ENCODE results near the gene TUBB3.
"Not testable (repeated sequence)": the region's sequence is repeated elsewhere in the genome, so short reads cannot be mapped to it uniquely, and the experiment has no call there.

Gene TUBB3

GRCh38 chr16:89922884-89923639 lies at the start of gene TUBB3:
Gene TUBB3, plus strand, starts transcription at chr16:89923342. Its CDS starts 60 bp downstream, at chr16:89923402.
- Histone ChIP-seq H3K4me3 (ENCODE audit: low read depth in 1 of 2, low read length in 2 of 2) (peak within 1 kb of the TSS; percentile 56 to 62), H3K27ac (ENCODE audit: low read depth, low read length) (peak within 1 kb of the TSS; percentile 67), H3K9me3 (ENCODE audit: control insufficient read depth in 1 of 2, low read length in 2 of 2) (no peaks in the 10 kb centered on the region), H3K4me1 (ENCODE audit: control insufficient read depth in 1 of 2, insufficient read depth in 2 of 2, low read length in 2 of 2) (peaks cover 11 to 30% of the 10 kb centered on the region in 2 donors), H3K36me3 (ENCODE audit: control insufficient read depth in 1 of 2, insufficient read depth in 2 of 2, low read length in 2 of 2) (no peaks in the 10 kb centered on the region), H3K27me3 (ENCODE audit: control insufficient read depth in 1 of 2, insufficient read depth in 2 of 2, low read length in 2 of 2) (peaks cover 46 to 56% of the 10 kb centered on the region in 2 donors), H3K9ac (ENCODE audit: low read depth in 1 of 2, low read length in 2 of 2) (peak within 1 kb of the TSS in 1 of 2 donors; percentile 56)

DNA sequence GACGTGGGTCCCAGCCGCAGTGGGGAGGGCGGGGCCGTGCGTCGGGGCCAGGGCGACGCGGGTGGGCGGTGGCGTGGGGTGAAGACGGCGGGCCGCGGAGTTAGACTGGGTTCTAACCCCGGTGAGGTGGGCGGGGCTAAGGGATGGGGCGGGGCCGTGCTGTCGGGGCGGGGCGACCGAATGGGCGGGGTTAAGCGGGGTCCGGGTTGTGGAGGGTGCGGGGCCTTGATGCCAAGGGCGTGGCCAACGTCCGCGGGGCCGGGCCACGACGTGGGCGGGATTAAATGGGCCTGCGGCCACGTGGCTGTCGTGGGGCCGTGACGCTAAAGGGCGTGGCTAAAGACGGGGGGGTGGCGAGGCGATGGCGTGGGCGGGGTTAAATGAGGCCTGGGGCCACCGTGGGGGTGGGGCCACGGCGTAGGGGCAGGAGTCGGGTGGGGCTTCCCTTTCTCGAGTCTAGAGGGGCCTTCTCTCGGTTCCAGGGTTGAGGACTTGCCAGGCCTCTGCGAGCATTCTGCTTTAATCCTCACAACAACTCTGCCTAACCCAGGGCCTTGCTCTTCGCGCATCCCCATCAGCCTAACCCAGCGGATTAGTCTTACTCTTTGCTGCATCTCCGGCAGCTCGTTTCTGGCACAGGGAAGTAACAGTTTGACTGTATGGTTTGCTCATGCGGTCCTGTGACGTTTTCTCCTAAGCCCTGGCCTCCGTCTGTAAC lies 49.0 kb upstream of the TUBB3 start:
- Histone ChIP-seq H3K4me3 (ENCODE audit: low read depth in 1 of 2, low read length in 2 of 2) (peak overlapping the region; percentile 78 to 84), H3K9ac (ENCODE audit: low read depth in 1 of 2, low read length in 2 of 2) (peak overlapping the region; percentile 39 to 85), H3K9me3 (ENCODE audit: control insufficient read depth in 1 of 2, low read length in 2 of 2) (no peaks in the 10 kb centered on the region), H3K36me3 (ENCODE audit: control insufficient read depth in 1 of 2, insufficient read depth in 2 of 2, low read length in 2 of 2) (peaks cover 4 to 21% of the 10 kb centered on the region in 2 donors), H3K27me3 (ENCODE audit: control insufficient read depth in 1 of 2, insufficient read depth in 2 of 2, low read length in 2 of 2) (no peaks in the 10 kb centered on the region), H3K27ac (ENCODE audit: low read depth, low read length) (peak overlapping the region; percentile 100), H3K4me1 (ENCODE audit: control insufficient read depth in 1 of 2, insufficient read depth in 2 of 2, low read length in 2 of 2) (peaks cover 5 to 15% of the 10 kb centered on the region in 2 donors)

DNA sequence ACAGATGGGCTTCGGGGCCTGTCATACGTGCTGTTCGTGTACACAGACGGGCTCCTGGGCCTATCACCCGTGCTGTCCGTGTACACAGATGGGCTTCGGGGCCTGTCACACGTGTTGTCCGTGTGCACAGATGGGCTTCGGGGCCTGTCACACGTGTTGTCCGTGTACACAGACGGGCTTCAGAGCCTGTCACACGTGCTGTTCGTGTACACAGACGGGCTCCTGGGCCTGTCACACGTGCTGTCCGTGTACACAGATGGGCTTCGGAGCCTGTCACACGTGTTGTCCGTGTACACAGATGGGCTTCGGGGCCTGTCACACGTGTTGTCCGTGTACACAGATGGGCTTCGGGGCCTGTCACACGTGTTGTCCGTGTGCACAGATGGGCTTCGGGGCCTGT lies 44.0 kb upstream of the TUBB3 start:
- H3K9me3 ChIP-seq (ENCODE audit: control insufficient read depth in 1 of 2, low read length in 2 of 2); H3K27ac ChIP-seq (ENCODE audit: low read depth, low read length); H3K9ac ChIP-seq (ENCODE audit: low read depth in 1 of 2, low read length in 2 of 2); H3K4me3 ChIP-seq (ENCODE audit: low read depth in 1 of 2, low read length in 2 of 2); H3K4me1 ChIP-seq (ENCODE audit: control insufficient read depth in 1 of 2, insufficient read depth in 2 of 2, low read length in 2 of 2); H3K27me3 ChIP-seq (ENCODE audit: control insufficient read depth in 1 of 2, insufficient read depth in 2 of 2, low read length in 2 of 2): not testable (repeated sequence)
- peaks cover 23 to 46% of the 10 kb centered on the region in 2 donors for H3K36me3 ChIP-seq (ENCODE audit: control insufficient read depth in 1 of 2, insufficient read depth in 2 of 2, low read length in 2 of 2)

DNA sequence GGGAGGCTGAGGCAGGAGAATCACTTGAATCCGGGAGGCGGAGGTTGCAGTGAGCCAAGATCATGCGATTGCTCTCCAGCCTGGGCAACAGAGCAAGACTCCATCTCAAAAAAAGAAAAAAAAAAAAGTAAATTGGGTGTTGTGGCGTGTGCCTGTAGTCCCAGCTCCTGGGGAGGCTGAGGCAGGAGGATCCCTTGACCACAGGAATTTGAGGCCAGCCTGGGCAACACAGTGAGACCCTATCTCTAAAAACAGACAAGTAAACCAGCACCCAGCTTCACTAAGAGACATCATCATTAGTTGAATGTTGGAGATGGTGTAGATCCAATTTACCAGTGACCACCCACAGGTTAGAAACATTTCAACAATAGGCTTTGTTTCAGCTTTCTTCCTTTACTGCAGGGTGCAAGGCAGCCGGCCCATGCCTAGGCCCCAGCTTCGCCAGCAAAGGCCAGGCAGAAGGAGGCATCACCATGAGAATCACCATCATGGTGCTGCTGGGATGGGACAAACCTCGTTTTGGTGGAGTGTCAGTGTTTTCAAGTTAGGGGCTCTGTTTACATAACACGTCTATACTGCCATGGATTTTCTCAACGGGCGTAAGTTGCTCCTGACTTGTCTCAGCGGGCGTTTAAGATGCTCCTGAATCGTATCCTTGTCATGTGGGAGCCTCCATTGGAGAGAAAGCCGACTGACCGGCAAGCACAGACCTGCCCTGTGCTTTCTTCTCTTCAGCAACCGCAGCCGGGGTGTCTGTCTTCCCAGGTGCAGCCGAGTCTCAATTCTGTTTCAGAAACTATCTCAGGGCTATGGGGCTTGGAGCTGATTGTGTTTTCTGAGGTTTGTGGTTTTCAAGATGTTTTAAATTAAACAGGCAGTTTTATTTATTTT lies 42.4 kb upstream of the TUBB3 start:
- Histone ChIP-seq H3K9ac (ENCODE audit: low read depth in 1 of 2, low read length in 2 of 2) (no peak overlapping the region), H3K27me3 (ENCODE audit: control insufficient read depth in 1 of 2, insufficient read depth in 2 of 2, low read length in 2 of 2) (no peaks in the 10 kb centered on the region), H3K27ac (ENCODE audit: low read depth, low read length) (no peak overlapping the region), H3K4me1 (ENCODE audit: control insufficient read depth in 1 of 2, insufficient read depth in 2 of 2, low read length in 2 of 2) (no peaks in the 10 kb centered on the region), H3K9me3 (ENCODE audit: control insufficient read depth in 1 of 2, low read length in 2 of 2) (no peaks in the 10 kb centered on the region), H3K36me3 (ENCODE audit: control insufficient read depth in 1 of 2, insufficient read depth in 2 of 2, low read length in 2 of 2) (peaks cover 29 to 56% of the 10 kb centered on the region in 2 donors), H3K4me3 (ENCODE audit: low read depth in 1 of 2, low read length in 2 of 2) (no peak overlapping the region)

DNA sequence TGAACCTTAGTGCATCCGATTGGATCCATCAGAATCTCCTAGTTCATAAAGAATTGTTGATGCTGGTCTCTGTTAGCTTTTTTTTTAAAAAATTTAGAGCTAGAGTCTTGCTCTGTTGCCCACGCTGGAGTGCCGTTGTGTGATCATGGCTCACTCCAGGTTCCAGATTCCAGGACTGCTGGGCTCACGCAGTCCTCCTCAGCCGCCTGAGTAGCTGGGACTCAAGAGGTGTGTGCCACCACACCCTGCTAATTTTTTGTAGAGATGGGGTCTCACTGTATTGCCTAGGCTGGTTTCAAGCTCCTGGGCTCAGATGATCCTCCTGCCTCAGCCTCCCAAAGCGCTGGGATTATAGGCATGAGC lies 41.8 kb upstream of the TUBB3 start:
- Histone ChIP-seq H3K9me3 (ENCODE audit: control insufficient read depth in 1 of 2, low read length in 2 of 2) (no peaks in the 10 kb centered on the region), H3K36me3 (ENCODE audit: control insufficient read depth in 1 of 2, insufficient read depth in 2 of 2, low read length in 2 of 2) (peaks cover 29 to 60% of the 10 kb centered on the region in 2 donors), H3K9ac (ENCODE audit: low read depth in 1 of 2, low read length in 2 of 2) (no peak overlapping the region), H3K27me3 (ENCODE audit: control insufficient read depth in 1 of 2, insufficient read depth in 2 of 2, low read length in 2 of 2) (no peaks in the 10 kb centered on the region), H3K4me3 (ENCODE audit: low read depth in 1 of 2, low read length in 2 of 2) (no peak overlapping the region), H3K27ac (ENCODE audit: low read depth, low read length) (no peak overlapping the region), H3K4me1 (ENCODE audit: control insufficient read depth in 1 of 2, insufficient read depth in 2 of 2, low read length in 2 of 2) (no peaks in the 10 kb centered on the region)

DNA sequence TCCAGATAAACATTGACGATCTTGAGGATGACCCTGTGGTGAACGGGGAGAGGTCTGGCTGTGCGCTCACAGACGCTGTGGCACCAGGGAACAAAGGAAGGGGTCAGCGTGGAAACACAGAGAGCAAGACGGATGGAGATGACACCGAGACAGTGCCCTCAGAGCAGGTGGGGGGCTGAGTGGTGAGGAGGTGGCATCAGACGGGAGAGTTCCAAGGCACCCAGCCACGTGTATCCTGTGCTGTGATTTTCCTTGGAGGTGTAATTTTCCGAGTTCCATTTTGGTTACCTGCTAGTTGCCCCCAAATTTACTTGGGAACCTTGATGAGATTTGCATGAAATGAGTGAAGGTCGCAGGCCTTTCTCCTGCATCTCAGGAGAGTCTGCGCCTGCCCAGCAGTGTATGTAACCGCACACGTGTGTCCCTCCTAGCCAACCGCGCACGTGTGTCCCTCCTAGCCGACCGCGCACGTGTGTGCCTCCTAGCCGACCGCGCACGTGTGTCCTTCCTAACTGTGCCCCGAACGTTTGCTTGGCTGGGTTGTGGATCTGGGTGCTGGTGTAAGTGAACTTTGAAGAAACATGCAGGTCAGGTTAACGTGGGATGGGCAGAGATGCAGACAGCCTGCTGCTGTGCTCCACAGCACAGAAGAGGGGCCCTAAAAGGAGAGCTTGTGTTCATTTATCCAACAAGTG lies 39.6 kb upstream of the TUBB3 start:
- no peaks in the 10 kb centered on the region for H3K9me3 ChIP-seq (ENCODE audit: control insufficient read depth in 1 of 2, low read length in 2 of 2)
- H3K9ac ChIP-seq (ENCODE audit: low read depth in 1 of 2, low read length in 2 of 2), result no peak overlapping the region
- H3K27me3 ChIP-seq (ENCODE audit: control insufficient read depth in 1 of 2, insufficient read depth in 2 of 2, low read length in 2 of 2), result no peaks in the 10 kb centered on the region
- H3K36me3 ChIP-seq (ENCODE audit: control insufficient read depth in 1 of 2, insufficient read depth in 2 of 2, low read length in 2 of 2), result peaks cover 41 to 72% of the 10 kb centered on the region in 2 donors
- H3K27ac ChIP-seq (ENCODE audit: low read depth, low read length), result no peak overlapping the region
- no peaks in the 10 kb centered on the region for H3K4me1 ChIP-seq (ENCODE audit: control insufficient read depth in 1 of 2, insufficient read depth in 2 of 2, low read length in 2 of 2)
- H3K4me3 ChIP-seq (ENCODE audit: low read depth in 1 of 2, low read length in 2 of 2), result no peak overlapping the region

- H3K27me3 ChIP-seq (ENCODE audit: control insufficient read depth in 1 of 2, insufficient read depth in 2 of 2, low read length in 2 of 2), result no peaks in the 10 kb centered on the region
- no peak overlapping the region for H3K9ac ChIP-seq (ENCODE audit: low read depth in 1 of 2, low read length in 2 of 2)
- no peaks in the 10 kb centered on the region for H3K9me3 ChIP-seq (ENCODE audit: control insufficient read depth in 1 of 2, low read length in 2 of 2)
- H3K36me3 ChIP-seq (ENCODE audit: control insufficient read depth in 1 of 2, insufficient read depth in 2 of 2, low read length in 2 of 2), result peaks cover 41 to 66% of the 10 kb centered on the region in 2 donors
- no peak overlapping the region for H3K27ac ChIP-seq (ENCODE audit: low read depth, low read length)
- no peak overlapping the region for H3K4me3 ChIP-seq (ENCODE audit: low read depth in 1 of 2, low read length in 2 of 2)
- H3K4me1 ChIP-seq (ENCODE audit: control insufficient read depth in 1 of 2, insufficient read depth in 2 of 2, low read length in 2 of 2), result no peaks in the 10 kb centered on the region
These were observed 39.1 kb upstream of the TUBB3 start for GRCh38 chr16:89884041-89884421.

- Histone ChIP-seq H3K4me3 (ENCODE audit: low read depth in 1 of 2, low read length in 2 of 2) (no peak overlapping the region), H3K27ac (ENCODE audit: low read depth, low read length) (no peak overlapping the region), H3K27me3 (ENCODE audit: control insufficient read depth in 1 of 2, insufficient read depth in 2 of 2, low read length in 2 of 2) (no peaks in the 10 kb centered on the region), H3K9ac (ENCODE audit: low read depth in 1 of 2, low read length in 2 of 2) (no peak overlapping the region), H3K36me3 (ENCODE audit: control insufficient read depth in 1 of 2, insufficient read depth in 2 of 2, low read length in 2 of 2) (peaks cover 44 to 72% of the 10 kb centered on the region in 2 donors), H3K9me3 (ENCODE audit: control insufficient read depth in 1 of 2, low read length in 2 of 2) (no peaks in the 10 kb centered on the region), H3K4me1 (ENCODE audit: control insufficient read depth in 1 of 2, insufficient read depth in 2 of 2, low read length in 2 of 2) (no peaks in the 10 kb centered on the region)
These were observed 35.9 kb upstream of the TUBB3 start for GRCh38 chr16:89887243-89887642.

- Histone ChIP-seq H3K36me3 (ENCODE audit: control insufficient read depth in 1 of 2, insufficient read depth in 2 of 2, low read length in 2 of 2) (peaks cover 39 to 73% of the 10 kb centered on the region in 2 donors), H3K9ac (ENCODE audit: low read depth in 1 of 2, low read length in 2 of 2) (no peak overlapping the region), H3K27me3 (ENCODE audit: control insufficient read depth in 1 of 2, insufficient read depth in 2 of 2, low read length in 2 of 2) (no peaks in the 10 kb centered on the region), H3K4me3 (ENCODE audit: low read depth in 1 of 2, low read length in 2 of 2) (no peak overlapping the region), H3K9me3 (ENCODE audit: control insufficient read depth in 1 of 2, low read length in 2 of 2) (no peaks in the 10 kb centered on the region), H3K27ac (ENCODE audit: low read depth, low read length) (no peak overlapping the region), H3K4me1 (ENCODE audit: control insufficient read depth in 1 of 2, insufficient read depth in 2 of 2, low read length in 2 of 2) (no peaks in the 10 kb centered on the region)
These were observed 32.9 kb upstream of the TUBB3 start for GRCh38 chr16:89890200-89890599.
